GM18499 (cell line): ENCODE data around the gene BROX.

Experiments
- ATAC-seq: cut with Tn5 transposase; IDR thresholded peaks from one replicate; pipeline ENCODE4 v1.9.1; 2021; ENCODE audit warnings: moderate number of reproducible peaks; ENCODE audit not compliant: insufficient read depth, unreplicated experiment

Gene BROX

GRCh38 chr1:222769971-222770620 lies 57.7 kb downstream of the BROX start:
- ATAC-seq = no peak

- peak; percentile 72 for ATAC-seq
These were observed 60.6 kb downstream of the BROX start for GRCh38 chr1:222772996-222773379.

DNA sequence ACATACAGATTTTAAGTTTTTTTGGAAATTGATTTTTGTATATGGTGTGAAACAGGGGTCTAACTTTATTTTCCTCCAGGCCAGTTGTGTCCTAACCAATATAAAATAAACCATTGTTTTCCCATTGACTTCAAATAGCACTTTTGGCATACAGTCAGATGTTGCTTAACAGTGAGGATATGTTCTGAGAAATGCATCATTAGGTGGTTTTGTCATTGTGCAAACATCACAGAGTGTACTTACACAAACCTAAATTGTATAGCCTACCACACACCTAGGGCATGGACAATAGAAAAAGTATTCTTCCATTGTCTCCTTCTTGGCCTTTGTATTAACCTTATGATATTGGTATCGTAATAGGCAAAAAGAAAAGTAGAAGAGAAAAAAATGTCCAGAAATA lies 65.1 kb downstream of the BROX start:
- ATAC-seq = no peak

GRCh38 chr1:222777977-222778376 lies 65.6 kb downstream of the BROX start:
- ATAC-seq = no peak

DNA sequence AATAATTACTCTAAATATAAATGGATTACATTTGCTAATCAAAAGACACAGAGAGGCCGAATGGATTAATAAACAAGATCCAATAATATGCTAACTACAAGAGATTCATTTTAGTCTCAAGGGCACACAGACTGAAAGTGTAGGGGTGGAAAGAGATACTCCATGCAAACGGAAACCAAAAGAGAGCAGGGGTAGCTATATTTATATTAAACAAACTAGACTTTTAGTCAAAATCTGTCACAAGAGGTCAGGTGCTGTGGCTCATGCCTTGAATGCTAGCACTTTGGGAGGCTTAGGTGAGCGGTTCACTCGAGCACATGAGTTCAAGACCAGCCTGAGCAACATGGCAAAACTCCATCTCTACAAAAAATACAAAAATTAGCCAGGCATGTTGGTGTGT lies 68.9 kb downstream of the BROX start:
- ATAC-seq = no peak

GRCh38 chr1:222783051-222783450 lies 70.7 kb downstream of the BROX start:
- ATAC-seq = no peak

- ATAC-seq = no peak
These were observed 72.0 kb downstream of the BROX start for GRCh38 chr1:222784371-222784770.
